Middle frontal gyrus (tissue), 1 donor: ENCODE results near the gene RPN2.

Experiments used
- DNase-seq: peaks from one replicate; pipeline ENCODE4 v3.0.0-alpha.2; 2015; ENCODE audit warnings: low spot score; ENCODE audit errors: extremely low spot score

The RPN2 gene

DNA sequence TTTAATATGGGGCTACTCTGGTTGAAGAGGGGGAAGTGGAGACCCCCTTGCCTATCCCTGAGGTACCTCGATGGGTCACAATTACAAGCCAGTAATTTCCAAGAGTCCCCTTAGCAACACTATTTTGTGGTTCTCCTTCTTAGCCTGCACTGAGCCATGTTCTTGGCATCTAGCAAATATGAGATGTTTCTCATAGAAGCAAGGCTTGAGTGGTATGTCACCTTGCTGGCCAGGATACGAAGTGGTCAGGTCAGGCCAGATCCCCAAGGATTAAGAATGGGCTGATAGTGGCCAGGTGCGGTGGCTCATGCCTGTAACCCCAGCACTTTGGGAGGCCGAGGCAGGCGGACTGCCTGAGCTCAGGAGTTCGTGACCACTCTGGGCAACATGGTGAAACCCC lies 84.6 kb downstream of the RPN2 start:
- DNase-seq: no peak

DNA sequence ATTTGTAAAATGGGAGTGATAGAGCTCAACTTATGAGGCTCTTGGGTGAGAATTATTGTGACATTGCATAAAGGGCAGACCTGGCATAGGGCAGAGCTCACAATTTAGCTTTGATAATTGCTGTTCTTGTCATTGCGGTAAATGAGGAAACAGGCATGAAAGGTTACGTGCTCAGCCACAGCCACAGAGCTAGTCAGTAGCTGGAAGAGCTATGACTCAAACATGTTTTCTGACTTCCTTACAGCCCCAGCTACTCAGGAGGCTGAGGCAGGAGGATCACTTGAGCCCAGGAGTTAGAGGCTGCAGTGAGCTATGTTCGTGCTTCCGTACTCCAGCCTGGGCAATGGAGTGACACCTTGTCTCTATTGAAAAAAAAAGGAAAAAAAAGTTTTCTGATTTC lies 86.0 kb downstream of the RPN2 start:
- DNase-seq: no peak

DNA sequence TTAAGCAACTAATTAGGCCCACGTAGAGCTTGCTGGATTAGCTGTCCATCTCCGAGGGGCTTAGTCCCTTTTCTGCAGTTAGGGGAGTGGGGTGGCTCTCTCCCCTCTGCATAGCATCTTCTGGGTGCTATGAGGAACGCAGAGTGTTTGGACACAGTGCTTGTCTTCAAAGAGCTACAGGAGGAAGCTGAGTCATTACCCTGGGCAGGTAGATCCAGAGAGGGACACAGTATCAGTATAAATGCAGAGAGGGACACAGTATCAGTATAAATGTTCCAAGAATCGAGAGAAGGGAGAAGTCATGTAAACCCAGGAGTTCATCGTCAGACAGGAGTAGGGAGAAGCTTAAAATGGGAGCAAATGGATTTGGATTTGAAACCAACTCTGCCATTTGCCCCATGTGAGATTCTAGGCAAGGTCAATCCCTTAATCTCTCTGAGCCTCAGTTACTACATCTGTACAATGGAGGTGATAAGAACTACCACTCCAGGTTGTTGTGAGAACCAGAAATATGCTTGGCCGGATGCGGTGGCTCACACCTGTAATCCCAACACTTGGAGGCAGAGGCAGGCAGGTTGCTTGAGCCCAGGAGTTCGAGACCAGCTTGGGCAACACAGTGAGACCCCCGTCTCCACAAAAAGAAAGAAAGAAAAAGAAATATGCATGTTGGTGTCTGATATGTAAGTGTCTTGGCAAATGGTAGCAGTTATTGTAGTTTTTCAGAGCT lies 88.0 kb downstream of the RPN2 start:
- no peak for DNase-seq

DNA sequence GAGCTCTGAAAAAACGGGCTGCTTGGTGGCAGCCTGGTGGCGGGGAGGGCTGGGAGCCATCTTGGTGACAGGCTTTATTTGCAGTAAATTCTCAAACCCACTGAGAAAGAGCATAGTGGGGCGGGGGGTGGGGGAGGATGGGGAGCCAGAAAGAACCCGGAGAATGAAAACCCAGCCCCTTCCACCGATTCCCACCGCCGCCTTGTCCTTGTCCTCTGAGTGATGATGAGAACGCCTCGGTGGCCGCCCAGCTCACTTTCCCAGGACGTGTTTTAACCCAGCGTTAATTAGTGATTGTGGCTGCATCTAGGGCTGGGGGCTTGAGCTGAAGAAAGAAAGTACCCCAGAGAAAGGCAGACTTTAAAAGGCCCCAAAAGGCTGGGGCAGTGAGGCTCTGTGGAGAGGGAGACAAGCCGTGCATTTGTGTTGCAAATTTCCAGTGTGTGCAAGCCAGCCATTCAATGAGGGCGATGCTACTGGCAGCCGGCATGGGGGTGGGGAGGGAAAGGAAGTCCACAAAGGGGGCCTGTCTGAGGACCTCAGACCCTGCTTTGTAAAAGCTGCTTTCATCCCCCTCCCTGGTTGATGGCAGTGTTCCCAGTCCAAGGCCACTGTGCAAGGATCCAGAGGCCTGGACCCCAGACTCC lies 88.7 kb downstream of the RPN2 start:
- DNase-seq: no peak

DNA sequence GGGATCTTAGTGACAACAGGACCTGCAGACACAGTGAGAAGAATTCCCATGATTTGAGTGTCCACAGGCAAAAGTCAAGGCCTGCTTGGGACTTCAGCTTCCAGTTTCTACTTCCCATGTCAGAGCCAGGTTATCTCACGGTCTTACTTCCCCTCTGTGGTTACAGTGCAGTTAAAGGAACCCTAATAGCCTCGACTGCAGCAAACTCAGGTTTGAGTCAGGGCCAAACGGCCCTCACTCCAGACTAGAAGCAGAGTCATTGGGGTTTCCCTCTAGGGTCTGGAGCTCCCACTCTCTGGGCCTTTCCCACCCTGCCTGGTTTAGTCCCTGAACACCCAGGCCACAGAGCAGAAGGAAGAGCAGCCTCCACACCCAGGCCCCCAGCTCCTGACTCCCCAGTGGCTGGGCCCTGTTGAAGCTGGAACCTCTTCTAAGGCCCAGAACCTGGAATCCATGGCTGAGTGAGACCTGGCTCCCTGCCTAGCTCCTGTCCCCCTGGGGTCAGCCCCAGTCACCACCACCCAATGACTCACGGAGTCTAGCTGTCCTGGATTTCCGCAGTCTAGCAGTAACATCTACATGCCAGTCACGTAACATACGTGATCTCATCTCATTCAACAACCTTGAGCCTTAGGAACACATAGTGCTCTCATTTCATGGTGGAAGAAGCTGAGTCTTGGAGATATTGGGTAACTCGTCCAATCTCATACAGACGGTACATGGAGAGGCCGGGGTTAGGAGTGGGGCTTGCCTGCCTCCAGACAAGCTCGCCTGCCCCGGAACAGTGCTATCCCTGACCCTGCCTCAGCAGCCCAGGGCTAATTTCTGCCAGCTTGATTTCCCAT lies 91.7 kb downstream of the RPN2 start:
- no peak for DNase-seq

DNA sequence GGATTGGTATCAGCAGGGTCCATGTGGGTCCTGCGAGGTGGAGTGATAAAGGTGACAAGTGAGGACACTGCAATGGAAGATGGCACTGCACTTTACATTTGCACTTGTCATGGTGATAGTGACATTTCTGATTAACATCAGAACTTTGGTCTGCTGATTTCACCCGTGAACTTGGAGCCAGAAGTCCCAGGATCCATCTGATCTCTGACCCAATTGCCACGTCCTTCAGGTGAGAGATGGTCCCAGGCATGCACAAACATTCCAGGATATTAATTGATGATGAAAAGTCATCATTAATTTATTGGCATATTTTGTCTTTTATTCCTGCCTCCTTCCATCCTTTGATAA lies 92.3 kb downstream of the RPN2 start:
- no peak for DNase-seq

DNA sequence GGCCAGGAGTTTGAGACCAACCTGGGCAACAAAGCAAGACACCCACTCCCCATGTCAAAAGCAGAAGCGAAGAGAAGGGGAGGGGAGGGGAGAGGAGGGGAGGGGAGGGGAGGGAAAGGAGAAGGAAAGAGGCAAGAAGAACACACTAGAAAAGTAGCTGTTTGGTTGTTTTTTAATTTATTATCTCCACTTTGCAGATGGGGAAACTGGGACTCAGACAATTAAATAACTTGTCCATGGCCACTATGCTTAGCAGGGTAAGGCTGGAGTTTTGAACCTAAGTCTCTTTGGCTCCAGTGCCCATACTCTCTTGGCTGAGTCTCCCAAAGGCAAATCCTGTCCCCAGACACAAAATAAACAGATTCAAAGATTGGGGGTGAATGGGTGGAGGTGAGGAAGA lies 94.9 kb downstream of the RPN2 start:
- no peak for DNase-seq

DNA sequence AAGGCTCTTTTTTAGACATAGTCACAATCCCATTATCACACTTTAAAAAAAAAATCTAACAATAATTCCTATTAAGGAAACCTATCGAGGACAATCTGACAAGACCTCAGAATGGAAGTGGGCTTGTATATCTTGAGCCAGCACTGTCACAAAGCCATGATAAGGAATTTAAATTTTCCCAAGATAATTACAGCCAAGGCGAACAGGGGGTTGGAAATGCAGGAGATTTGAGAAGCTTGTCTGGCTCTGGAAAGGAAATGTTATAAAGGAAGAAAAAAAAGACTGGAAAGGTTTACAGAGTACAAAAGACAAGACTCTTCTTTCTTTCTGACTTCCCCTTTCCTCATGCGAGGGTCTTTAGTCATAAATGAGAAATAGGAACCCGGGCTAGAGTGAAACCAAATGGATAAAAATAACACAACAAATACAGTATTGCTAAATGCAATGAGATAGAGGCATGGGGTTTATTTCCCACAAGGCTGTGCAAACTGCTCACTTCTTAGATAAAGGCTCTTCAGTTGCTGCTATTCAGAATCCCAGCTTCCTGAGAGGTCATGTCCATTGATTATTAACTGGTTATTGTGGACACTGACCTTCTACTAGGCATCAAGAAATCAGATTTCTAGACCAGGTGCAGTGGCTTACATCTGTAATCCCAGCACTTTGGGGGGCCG lies 95.9 kb downstream of the RPN2 start:
- no peak for DNase-seq

DNA sequence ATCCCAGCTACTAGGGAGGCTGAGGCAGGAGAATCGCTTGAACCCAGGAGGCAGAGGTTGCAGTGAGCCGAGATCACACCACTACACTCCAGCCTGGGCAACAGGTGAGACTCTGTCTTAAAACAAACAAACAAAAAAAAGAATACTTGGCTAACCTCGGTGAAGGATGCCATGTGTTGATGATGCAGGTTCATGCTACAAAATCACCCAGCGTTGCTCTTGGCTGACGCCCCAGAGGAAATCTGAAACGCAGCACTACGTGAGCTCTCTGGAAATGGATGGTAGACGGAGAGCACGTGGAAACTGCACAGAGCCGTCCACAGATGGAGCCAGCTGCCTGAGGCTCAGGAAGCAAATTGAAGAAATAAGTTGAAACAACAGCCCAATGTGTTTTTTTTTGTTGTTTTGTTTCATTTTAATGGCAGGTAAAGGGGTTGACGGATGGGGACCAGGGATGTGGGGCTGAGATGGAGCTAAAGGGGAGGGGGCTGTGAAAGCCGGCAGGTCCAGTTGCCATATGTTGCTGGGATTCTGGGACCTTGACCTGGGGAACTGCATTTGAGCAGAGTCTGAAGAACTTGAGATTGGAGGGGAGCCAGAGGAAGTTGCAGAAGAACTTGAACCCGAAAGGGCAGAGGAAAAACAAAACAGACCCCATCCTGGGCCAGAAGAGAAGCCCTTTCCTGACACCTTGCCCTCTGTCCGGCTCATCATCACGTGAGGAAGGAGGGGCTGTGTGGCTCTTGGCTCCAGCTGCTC lies 97.5 kb downstream of the RPN2 start:
- DNase-seq: no peak

DNA sequence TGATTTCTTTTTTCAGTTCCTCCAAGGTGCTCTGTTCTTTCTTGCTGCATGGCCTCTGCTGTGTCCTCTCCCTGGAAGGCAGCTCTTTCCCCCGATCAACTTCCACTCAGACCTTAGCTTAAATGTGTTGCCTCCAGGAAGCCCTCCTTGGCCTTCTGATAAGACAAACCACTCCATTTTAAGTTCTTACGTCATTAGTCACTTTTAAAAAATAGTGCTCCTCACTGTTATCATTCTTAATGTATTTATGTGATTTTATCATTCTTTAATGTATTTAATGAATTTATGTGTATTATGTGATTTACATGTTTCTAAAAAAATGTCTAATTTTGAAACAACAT lies 98.1 kb downstream of the RPN2 start:
- no peak for DNase-seq

DNA sequence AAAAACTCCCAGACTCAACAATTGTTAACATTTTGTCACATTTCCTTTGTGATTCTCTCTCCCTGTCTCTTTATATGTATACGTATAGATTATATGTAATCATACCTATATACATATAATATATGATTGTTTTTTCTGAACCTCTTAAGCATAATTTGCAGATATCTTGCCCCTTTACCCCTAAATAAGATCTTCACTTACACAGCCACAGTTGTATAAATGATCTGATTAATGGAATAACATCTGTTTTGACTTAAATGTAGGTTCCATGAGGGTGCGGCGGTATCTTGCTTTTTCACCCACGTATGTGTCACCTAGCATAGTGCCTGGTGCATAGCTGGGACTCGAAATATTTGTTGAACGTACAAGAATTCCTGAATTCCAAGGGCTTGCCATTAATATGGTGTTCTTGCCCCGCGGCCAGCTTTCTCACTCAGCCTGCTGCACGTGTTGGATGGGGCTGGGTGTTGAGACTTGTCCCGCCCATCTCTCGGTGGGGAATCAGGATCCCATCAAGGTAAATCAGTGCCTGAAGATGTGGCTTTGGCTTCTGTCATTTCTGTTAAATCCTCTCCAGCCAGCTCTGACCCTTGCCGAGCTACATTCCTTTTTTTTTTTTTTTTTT lies 99.9 kb downstream of the RPN2 start:
- DNase-seq: no peak

DNA sequence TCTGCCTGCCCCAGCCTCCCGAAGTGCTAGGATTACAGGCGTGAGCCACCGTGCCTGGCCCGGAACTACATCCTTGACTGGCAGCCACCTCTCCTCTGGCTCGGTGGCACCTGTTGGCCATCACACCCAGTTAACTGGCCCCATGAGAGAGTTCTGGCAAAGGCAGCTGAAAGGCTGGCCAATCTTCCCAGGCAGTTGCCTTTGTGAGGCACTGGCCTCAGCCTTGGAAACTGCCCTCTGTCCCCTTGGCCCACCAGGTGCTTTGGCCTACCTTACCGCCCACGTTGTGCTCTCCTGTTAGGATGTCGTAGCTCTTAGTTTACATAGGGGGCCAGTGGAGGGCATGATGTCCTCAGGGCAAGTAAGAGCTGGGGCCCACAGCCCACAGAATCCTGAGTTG lies 100.7 kb downstream of the RPN2 start:
- DNase-seq: no peak

DNA sequence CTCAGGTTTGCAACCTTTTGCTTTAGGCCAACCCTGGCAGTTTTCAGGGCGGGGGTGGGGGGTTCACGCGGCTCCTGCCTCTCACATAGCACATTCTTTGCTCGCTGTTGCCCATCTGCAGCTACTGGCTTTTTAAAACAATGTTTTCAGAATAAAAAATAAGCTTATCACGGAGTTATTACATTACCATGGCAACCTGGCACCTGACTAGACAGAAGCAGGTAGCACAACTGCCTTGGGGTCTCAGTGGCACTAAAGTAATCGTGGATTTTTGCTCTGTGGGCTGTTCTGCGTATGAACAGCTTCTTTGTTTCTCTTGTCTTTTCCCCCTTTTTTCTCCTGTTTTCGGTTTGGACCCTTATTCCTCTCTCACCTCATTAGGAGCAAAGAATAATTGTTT lies 101.3 kb downstream of the RPN2 start:
- DNase-seq: no peak

DNA sequence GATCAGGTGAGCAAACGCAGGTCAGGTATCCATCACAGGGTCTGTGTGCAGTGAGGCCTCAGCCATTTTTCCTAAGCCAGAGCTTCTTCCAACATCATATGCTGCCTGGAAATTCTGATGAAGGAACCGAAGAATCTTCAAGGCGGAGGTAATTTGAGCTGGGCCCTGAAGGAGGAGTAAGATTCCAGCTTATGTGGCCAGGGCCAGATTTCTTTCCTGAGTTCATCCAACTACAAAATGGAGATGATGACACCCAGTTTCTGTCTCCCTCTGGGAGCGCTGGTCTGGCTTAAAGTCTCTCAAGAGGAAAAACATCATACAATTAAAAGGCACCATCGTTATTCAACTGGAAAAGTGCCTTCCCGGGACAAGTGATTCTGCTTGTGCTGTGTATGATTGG lies 103.4 kb downstream of the RPN2 start:
- no peak for DNase-seq

DNA sequence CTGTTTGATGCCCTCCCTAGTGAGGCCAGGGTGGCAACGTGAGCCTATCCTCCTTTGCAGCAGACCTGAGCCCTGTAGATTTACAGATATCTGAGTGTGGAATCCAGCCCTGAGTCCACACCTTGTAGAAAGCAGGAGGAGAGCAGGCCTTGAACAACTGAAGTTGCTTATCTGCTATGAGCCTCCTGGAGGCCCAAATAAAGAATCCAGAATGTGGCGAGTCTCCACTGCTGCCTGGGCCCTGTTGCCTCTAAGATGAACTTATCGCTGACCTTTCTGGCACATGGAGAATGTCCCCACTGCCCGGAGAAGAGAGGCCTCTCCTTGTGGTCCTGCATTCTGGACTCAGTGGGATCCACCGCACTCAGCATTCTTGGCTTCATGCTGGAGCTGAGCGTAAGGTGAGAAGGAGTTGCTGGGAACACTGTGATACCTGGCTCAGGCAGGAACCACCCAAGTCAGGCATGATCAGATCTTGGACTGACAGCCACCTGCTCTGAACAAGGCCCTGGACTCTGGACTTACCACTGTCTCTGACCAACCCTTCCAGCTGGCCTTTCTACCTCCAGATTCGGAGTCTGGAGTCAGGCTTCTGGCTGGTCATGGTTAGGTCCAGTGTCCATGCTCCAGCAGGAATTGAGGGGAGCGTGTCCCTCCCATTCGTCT lies 104.5 kb downstream of the RPN2 start:
- DNase-seq: no peak

DNA sequence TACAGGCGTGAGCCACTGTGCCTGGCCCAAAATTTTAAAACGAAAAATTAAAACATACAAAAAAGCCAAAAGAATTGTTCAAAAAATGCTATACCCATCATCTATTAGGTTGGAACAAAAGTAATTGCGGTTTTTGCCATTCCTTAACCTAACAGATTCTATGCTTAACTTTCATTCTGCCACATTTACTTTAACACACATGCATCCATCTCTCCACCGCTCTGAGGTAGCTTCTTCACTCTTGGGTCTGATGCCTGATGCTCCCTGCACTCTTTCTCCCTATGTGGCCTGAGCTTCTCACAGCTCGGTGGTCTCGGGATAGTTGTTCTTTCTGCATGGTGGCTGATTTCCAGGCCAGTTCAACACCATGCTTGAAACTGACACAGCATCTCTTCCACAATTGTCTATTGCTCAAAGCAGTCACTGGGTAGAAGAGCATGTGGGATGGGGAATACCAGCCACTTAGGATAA lies 105.6 kb downstream of the RPN2 start:
- DNase-seq: no peak

DNA sequence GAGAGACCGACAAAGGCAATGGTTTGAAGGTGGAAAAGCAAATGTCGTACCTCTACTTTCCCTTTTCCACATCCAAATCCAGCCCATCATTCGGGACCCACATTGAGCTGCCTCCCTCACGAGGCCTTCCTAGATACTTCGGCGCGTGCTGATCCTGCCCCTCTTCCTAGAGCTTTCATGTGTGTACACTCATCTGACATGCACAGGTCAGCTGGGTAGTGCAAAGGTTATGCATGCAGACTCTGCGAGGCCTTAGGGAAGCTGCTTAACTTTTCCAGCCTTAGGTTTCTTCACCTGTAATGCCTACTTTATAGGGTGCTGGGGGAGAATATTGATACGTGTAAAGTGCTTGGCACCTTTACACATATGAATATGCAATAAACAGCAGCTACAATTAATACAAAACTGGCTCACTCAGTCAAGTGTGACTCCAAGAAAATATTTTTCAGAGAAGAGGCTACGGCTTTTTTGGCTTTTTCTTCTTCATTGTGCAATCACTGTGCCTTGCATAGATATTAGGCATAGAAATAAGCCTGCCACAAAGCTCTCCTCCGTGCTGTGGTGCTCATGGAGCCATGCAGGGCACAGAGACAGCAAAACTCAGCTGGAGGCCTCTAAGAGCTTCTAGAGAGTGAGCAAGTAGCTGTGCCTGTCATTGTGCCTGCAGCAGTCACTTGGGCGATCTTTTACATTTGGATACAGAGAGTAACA lies 106.7 kb downstream of the RPN2 start:
- no peak for DNase-seq

DNA sequence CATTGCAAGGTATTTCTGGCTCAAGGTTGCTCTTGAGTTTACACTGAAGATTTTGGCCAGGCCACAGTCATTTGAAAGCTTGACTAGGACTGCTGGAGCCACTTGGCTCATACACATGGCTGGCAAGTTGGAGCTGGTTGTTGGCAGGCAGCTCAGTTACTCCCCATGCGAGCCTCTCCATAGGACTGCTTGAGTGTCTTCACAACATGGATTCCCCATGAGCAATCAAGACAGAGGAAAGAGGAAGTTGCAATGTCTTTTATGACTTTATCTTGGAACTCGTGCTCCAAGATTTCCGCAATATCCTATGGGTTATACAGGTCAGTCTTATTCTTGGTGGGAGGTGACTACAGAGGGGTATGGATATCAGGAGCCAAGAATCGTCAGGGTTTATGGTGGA lies 109.0 kb downstream of the RPN2 start:
- DNase-seq: no peak

DNA sequence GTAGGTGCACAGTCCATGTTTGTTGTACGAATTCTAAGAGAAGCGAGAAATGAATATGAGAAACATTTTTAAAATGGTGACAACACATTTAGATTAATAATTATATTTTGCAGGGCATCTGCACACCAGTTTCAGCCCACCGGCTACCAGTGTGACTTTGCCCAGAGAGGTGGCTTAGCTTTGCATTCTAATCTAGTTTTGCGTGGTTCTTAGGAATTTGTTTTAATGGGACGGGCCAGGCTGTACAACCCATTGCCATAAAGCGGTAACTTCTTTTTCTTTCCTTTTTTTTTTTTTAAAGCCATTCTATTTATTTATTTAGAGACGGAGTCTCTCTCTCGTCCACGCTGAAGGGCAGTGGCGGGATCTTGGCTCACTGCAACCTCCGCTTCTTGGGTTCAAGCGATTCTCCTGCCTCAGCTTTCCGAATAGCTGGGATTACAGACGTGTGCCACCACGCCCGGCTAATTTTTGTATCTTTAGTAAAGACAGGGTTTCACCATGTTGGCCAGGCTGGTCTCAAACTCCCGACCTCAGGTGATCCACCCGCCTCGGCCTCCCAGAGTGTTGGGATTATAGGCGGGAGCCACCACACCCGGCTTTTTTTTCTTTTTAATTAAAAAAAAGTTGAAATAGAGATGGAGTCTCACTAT lies 111.2 kb downstream of the RPN2 start:
- DNase-seq: no peak
